Osteocyte (in vitro differentiated cells): ENCODE results near the gene AARSD1. TPM values are rescaled to one million over a fixed set of nuclear protein-coding genes. Genes with fewer than 3 reads are reported as not detected.

Source experiments
- DNase-seq: peaks from one replicate; pipeline ENCODE4 v3.0.0; 2021; ENCODE audit warnings: mixed read lengths; ENCODE audit not compliant: unreplicated experiment; ENCODE audit errors: extremely low spot score
- H3K27ac Mint-ChIP-seq: one replicate; pipeline ENCODE4 v1.8.0; 2021; ENCODE audit warnings: mild to moderate bottlenecking, mixed read lengths; ENCODE audit not compliant: unreplicated experiment
- H3K27me3 Mint-ChIP-seq: one replicate; pipeline ENCODE4 v1.8.0; 2021; ENCODE audit warnings: mixed read lengths; ENCODE audit not compliant: unreplicated experiment
- H3K36me3 Mint-ChIP-seq: one replicate; pipeline ENCODE4 v1.8.0; 2021; ENCODE audit warnings: mixed read lengths; ENCODE audit not compliant: unreplicated experiment
- H3K4me1 Mint-ChIP-seq: one replicate; pipeline ENCODE4 v1.8.0; 2021; ENCODE audit warnings: mixed read lengths; ENCODE audit not compliant: unreplicated experiment
- H3K4me3 Mint-ChIP-seq: one replicate; pipeline ENCODE4 v1.8.0; 2021; ENCODE audit warnings: mild to moderate bottlenecking, moderate library complexity, mixed read lengths; ENCODE audit not compliant: unreplicated experiment
- H3K9me3 Mint-ChIP-seq: one replicate; pipeline ENCODE4 v1.8.0; 2021; ENCODE audit warnings: mixed read lengths; ENCODE audit not compliant: unreplicated experiment
- CTCF ChIP-seq: fragments of 200-600 bp; sonication (generic); IDR thresholded peaks from 2 replicates; pipeline ENCODE4 v1.5.0; 2021; ENCODE audit warnings: antibody characterized with exemption, mild to moderate bottlenecking, moderate library complexity
- total RNA-seq: library from RNA; stranded (reverse); gene quantifications from 2 replicates; pipeline ENCODE4 v1.2.1, GENCODE V29; 2021

Gene AARSD1
- total RNA-seq, 1 donor from 2014 or later: 50.6 TPM

- no peak for TF ChIP-seq CTCF
- H3K27me3 Mint-ChIP-seq: no peaks in the 10 kb centered on the region
- H3K9me3 Mint-ChIP-seq: no peaks in the 10 kb centered on the region
- no peak overlapping the region for H3K27ac Mint-ChIP-seq
- H3K4me1 Mint-ChIP-seq: peaks cover 12% of the 10 kb centered on the region
- no peaks in the 10 kb centered on the region for H3K36me3 Mint-ChIP-seq
- H3K4me3 Mint-ChIP-seq: no peak overlapping the region
- DNase-seq: no peak
Observed at GRCh38 chr17:42967925-42968324, 3.7 kb upstream of the AARSD1 start.

- H3K4me3 Mint-ChIP-seq: no peak overlapping the region
- DNase-seq: no peak
- TF ChIP-seq CTCF: no peak
- H3K27ac Mint-ChIP-seq: no peak overlapping the region
- no peaks in the 10 kb centered on the region for H3K9me3 Mint-ChIP-seq
- H3K4me1 Mint-ChIP-seq: no peaks in the 10 kb centered on the region
- H3K36me3 Mint-ChIP-seq: peaks cover 58% of the 10 kb centered on the region
- no peaks in the 10 kb centered on the region for H3K27me3 Mint-ChIP-seq
Observed at GRCh38 chr17:42953669-42954068, 10.6 kb downstream of the AARSD1 start.

GRCh38 chr17:42950044-42950783 is 14.0 kb downstream of the AARSD1 start:
- Mint-ChIP-seq H3K27me3 (no peaks in the 10 kb centered on the region), H3K9me3 (no peaks in the 10 kb centered on the region), H3K4me1 (no peaks in the 10 kb centered on the region), H3K36me3 (peaks cover 40% of the 10 kb centered on the region), H3K4me3 (no peak overlapping the region), H3K27ac (no peak overlapping the region)
- TF ChIP-seq CTCF: no peak
- DNase-seq: no peak

- TF ChIP-seq CTCF: no peak
Observed at GRCh38 chr17:42946812-42947211, 17.4 kb downstream of the AARSD1 start.

GRCh38 chr17:42944211-42944610 is 20.0 kb downstream of the AARSD1 start:
- TF ChIP-seq CTCF: no peak
- Mint-ChIP-seq H3K4me1 (no peaks in the 10 kb centered on the region), H3K27me3 (peaks cover 12% of the 10 kb centered on the region), H3K4me3 (no peak overlapping the region), H3K9me3 (no peaks in the 10 kb centered on the region), H3K36me3 (peaks cover 3% of the 10 kb centered on the region), H3K27ac (no peak overlapping the region)
- DNase-seq: no peak

More at GRCh38 chr17:42946812-42947211, 17.4 kb downstream of the AARSD1 start:
- H3K27me3 Mint-ChIP-seq: no peaks in the 10 kb centered on the region
- H3K4me1 Mint-ChIP-seq: no peaks in the 10 kb centered on the region
- no peak overlapping the region for H3K4me3 Mint-ChIP-seq
- no peaks in the 10 kb centered on the region for H3K9me3 Mint-ChIP-seq
- no peak overlapping the region for H3K27ac Mint-ChIP-seq
- DNase-seq: no peak
- H3K36me3 Mint-ChIP-seq: peaks cover 23% of the 10 kb centered on the region
